Stimulated activated CD4-positive, alpha-beta T cell treated with anti-CD3 and anti-CD28 coated beads, TNF-alpha, amount 100 ng/mL, for 4 hours (primary cell): ENCODE measurements around the gene HBG2.
"Not testable (repeated sequence)": the region's sequence is repeated elsewhere in the genome, so short reads cannot be mapped to it uniquely, and the experiment has no call there.

Source experiments
- DNase-seq, 3 experiments: peaks; one replicate each; pipeline ENCODE4 v3.0.0-alpha.2; 2020; ENCODE audit warnings: low read depth in 3 of 3

The HBG2 gene

DNA sequence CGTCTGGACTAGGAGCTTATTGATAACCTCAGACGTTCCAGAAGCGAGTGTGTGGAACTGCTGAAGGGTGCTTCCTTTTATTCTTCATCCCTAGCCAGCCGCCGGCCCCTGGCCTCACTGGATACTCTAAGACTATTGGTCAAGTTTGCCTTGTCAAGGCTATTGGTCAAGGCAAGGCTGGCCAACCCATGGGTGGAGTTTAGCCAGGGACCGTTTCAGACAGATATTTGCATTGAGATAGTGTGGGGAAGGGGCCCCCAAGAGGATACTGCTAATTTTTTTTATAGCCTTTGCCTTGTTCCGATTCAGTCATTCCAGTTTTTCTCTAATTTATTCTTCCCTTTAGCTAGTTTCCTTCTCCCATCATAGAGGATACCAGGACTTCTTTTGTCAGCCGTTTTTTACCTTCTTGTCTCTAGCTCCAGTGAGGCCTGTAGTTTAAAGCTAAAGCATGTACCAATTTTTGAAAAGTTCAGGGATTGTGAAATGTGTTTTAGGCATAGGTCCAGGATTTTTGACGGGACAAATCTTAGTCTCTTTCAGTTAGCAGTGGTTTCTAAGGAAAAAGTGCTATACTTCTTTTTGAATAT, 4.7 kb downstream of the HBG2 start, which contains the start of gene HBG1:
Gene HBG1, minus strand, starts transcription at position 51 of the 590 bp plus-strand sequence. CDS start 53 bp downstream, outside the sequence.
- DNase-seq, result not testable (repeated sequence)

DNA sequence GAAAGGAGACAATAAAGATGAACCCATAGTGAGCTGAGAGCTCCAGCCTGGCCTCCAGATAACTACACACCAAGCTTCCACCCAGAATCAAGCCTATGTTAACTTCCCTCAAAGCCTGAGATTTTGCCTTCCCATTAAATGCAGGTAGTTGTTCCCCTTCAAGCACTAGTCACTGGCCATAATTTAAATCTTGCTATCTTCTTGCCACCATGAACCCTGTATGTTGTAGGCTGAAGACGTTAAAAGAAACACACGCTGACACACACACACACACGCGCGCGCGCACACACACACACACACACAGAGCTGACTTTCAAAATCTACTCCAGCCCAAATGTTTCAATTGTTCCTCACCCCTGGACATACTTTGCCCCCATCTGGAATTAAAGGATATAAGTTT, 6.1 kb downstream of the HBG2 start:
- DNase-seq, result not testable (repeated sequence)

DNA sequence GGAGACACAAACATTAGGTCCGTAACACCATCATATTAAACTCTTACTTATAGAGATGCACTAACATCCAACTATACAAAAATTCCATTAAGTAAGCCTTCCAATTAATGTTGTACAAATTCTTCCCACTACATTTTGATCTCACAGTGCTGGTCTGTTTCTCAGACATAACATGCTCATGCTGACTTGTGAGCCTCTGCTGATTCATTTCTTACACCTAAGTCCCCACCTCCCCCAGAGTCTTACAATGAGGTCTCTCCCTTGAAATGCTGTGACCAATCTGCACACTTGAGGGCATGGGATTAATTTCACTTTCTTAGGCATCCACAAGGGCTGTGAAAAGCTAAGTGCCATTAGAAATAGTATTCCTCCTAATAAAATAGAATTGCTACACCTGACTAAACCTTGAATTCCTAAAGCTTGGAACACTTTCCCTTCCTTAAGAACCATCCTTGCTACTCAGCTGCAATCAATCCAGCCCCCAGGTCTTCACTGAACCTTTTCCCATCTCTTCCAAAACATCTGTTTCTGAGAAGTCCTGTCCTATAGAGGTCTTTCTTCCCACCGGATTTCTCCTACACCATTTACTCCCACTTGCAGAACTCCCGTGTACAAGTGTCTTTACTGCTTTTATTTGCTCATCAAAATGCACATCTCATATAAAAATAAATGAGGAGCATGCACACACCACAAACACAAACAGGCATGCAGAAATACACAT, 6.9 kb downstream of the HBG2 start:
- no peak for DNase-seq

DNA sequence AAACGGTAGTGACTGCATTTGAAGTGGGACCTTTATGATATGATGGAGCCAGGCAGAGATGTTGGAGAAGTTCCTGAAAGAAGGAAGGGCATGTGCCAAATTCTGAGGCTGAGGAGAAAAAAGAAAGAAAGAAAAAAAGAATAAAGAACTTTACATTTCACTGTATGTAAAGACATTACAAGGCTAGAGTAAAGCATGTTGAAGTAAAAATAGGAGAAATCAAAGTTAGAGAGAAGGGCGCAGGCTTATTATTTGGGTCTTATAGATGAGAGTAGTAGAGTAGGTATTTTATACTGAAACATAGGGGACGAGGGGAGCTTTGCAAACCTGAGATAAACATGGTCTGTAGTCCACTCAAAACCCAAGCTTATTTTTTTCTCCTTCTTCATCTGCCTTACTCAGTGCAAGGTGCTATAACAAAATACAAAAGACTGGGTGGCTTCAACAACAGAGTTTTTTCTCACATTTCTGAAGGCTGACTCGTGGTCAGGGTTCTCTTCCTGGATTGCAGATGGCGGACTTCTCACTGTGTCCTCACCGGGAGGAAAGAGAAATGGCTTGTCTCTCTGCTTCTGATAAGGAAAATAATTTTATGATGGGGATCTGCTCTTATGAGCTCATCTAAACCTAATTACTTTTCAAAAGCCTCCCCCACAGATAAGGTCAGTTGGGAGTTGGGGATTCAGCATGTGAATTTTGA, 7.7 kb downstream of the HBG2 start:
- no peak for DNase-seq

DNA sequence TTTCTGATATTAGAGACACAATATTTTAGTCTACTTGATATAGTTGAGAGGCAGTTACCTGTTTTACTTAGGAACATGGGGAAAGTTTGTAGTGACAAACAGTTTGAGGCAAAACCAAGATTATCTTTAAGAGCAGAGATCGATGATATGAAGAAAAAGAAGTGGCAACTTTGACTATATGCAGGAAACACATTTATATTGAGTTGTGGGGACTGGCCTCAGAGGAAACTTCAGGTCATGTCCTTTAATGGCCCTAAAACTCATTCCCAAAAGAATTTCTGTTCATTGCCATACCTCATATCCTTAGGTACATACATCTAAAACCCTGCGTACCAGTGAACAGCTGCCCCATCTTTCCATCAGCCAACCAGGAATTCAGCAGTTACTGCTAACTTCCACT, 9.4 kb downstream of the HBG2 start:
- DNase-seq, result no peak

DNA sequence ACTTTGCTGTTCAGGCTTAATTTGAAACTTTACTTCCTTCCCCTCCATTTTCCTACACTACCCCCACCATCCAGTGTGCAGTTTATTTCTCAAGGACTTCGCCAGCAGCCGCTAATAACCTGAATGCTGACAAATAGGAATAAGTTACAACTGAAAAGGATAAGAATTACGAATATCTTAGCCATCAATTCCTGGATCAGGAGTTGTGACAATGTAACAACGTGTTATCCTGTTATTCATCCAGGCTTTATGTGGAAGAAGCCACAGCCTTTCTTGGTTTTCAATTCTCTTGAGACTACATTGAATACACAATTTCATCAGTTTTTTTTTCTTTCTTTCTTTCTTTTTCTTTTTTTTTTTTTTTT, 10.8 kb downstream of the HBG2 start:
- DNase-seq, result no peak

DNA sequence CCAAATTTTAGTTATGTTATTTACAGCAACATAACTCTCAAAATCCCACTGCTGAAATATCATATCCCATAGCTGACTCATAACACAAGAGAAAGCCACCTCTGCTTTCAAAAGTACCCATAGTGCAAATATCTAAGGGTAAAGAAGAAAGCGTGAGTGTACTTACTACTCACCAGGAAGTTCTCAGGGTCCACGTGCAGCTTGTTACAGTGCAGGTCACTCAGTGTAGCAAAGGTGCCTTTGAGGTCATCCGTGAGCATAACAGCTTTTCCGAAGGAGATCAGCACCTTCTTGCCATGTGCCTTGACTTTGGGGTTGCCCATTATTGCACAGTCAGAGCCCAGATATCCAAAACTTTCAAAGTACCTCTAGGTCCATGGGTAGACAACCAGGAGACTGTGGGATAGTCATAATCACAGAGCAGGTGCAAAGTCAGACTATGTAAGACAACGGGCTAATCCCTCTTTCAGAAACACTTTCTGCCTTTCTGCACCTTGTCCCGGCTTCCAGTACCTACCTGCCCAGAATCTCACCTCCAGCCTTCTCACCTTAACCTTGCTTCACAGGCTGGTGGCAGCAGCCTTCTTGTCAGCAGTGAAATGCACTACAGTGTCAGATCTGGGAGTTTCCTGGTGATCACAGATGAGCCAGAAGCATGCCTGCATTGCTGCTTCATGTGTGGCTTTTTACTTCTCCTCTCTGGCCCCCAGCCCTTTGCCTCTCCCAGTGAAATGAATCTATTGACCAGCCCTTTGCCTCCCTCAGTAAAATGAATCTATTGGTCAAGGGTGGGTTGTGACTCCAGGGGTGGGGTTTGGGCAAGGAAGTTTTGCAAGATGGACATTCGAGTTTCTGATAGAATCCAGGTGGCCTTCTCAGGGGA, 11.4 kb downstream of the HBG2 start:
- no peak for DNase-seq

DNA sequence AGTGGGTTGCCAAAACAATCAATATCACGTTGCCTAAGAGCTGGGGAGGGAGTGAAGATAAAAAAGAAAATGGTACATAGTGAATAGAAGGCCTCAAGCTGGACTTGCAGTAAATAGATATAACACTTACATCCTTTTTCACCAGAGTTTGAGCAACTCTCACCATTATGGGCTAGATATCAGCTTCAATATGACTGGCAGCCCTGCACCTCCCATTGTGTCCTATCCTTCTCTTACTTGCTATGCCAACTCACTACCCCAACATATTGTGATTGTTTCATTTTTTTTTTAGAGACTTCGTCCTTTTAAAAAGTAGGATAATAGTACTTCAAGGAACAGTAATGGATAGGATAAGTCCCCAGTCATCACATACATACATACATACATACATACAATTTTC, 12.4 kb downstream of the HBG2 start:
- no peak for DNase-seq

DNA sequence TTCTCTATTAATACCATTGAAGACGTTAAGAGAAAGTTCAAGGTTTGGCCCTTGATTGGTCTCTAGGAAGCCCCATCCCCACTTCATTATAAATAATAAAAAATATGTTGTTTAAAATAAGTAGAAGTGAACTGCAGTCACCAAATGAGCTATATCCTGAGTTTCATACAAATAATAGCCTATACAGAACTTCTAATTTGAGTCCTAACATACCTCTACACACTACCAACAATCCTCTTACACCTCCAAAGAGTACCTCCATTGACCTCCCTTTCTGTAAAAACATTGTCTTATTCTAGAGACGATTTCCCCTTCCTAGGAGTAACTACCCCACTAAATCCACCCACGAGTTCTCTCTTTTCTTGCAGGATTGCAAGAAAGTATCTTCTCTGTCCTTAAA, 13.1 kb downstream of the HBG2 start:
- no peak for DNase-seq

DNA sequence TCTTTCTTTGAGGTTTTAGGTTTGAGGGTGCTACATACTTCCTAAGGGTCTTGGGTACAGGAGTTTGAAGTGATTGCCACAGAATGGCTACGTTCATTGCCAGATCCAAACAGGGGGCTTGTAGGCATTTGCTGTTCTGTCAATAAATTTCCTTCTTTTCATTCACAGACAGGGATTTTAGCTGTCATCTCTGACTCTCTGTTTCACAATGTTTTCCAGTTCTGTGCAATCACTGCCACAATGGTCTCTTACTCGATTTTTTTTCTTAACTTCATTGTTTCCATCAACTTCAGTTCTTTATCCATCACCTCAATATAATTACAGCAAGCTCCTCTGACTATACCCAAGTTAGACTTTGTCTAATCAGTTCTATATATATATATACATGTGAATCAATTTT, 14.1 kb downstream of the HBG2 start:
- DNase-seq, result no peak

DNA sequence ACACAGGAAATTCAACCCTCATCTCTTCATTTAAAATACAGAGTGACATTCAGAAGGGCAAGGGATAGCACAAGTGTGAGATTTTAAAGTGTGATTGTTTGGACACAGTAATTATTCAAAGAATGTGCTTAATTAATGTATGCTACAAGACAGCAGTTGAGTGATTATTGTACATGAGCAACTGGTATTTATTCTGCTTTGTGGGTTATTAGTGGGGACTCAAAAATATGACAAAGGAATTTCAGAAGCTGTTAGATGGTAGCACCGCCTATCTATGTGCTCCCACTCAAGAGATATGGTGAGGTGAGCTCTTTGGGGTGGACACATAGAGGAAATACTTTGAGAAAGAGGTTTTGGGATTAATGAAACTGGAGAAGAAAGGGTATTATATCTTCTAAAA, 14.5 kb downstream of the HBG2 start:
- DNase-seq, result no peak

DNA sequence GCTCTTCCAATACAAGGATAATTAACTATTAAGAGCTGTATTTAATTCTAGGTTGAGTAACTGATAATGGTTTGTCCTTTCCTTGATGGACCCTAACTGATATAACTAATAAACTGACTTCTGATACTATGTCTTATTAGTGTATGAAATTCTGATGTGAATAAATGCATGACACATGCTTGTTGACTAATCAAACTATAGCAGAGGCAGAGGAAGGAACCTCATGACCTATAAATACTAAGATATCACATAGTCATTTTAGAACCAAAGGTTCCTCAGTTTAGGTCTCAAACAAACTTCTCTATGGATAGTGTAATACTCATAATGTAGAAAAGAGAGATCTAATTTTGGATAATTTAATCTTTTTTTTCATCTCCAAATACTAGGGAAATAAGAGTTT, 15.5 kb downstream of the HBG2 start:
- no peak for DNase-seq

DNA sequence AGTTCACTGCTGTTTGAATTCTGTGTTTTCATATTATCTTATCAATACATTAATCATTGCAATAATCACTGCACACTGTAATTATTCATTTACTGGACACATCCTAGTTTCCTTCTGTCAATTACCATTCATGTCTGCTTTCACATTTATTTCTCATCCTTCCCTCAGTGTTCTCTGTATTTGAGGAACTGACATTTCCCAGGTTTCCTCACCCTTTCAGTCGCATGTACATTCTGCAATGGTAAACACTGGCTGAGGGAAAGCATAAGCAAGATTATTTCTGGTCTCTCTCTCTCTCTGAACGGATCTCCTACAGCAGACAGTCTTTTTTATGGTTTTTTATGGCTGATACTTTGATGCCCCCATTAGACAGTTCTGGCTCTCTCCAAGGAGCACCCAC, 16.1 kb downstream of the HBG2 start:
- DNase-seq, result no peak

DNA sequence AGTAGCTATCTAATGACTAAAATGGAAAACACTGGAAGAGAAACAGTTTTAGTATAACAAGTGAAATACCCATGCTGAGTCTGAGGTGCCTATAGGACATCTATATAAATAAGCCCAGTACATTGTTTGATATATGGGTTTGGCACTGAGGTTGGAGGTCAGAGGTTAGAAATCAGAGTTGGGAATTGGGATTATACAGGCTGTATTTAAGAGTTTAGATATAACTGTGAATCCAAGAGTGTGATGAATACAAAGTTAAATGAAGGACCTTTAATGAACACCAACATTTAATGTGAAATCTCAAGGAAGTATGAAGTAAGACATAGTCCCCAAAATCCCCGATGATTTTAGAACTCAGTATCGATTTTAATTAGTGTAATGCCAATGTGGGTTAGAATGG, 17.2 kb downstream of the HBG2 start:
- DNase-seq, result no peak

DNA sequence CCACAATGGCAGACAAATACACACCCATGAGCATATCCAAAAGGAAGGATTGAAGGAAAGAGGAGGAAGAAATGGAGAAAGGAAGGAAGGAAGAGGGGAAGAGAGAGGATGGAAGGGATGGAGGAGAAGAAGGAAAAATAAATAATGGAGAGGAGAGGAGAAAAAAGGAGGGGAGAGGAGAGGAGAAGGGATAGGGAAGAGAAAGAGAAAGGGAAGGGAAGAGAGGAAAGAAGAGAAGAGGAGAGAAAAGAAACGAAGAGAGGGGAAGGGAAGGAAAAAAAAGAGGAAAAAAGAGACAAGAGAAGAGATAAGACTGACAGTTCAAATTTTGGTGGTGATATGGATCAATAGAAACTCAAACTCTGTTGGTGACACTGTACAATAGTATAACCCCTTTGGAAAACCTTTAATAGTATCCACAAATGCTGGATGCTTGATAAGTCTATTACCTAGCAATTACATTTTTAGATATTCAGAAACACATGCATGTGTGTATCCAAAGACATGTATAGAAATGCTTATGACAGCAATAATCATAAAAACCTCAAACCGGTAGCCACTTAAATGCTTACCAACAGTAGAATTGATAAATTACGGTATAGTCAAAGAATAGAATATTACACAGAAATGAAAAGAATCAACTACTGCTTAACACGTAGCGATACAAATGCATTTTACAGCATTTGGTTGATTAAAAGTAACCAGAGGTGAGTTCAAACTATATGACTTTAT, 19.1 kb downstream of the HBG2 start:
- DNase-seq, result no peak

DNA sequence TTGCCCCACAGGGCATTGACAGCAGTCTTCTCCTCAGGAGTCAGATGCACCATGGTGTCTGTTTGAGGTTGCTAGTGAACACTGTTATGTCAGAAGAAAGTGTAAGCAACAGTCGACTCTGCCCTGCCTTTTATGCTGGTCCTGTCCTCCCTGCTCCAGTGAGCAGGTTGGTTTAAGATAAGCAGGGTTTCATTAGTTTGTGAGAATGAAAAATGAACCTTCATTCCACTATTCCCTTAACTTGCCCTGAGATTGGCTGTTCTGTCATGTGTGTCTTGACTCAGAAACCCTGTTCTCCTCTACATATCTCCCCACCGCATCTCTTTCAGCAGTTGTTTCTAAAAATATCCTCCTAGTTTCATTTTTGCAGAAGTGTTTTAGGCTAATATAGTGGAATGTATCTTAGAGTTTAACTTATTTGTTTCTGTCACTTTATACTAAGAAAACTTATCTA, 20.2 kb downstream of the HBG2 start, which contains the start of gene HBD:
Gene HBD, minus strand, starts transcription at position 103 of the 454 bp plus-strand sequence. Its CDS starts 50 bp downstream, at position 53.
- no peak for DNase-seq

DNA sequence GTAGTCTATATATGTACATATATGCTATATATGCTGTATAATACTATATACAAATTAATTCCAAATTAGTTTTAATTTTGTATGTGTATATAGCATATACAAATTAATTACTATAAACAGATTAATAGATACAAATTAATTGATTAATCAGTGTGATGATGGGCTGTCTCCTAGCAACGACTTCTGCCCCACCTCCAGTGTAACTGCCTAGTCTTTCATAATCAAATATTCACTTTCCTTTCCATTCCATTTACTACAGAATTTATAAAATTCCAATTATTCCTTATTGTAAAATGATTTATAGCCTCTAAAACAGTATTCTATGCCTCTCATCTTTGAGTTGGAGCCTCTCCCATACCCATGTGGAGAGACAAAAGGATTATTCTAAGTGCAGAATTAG, 21.3 kb downstream of the HBG2 start:
- DNase-seq, result no peak

DNA sequence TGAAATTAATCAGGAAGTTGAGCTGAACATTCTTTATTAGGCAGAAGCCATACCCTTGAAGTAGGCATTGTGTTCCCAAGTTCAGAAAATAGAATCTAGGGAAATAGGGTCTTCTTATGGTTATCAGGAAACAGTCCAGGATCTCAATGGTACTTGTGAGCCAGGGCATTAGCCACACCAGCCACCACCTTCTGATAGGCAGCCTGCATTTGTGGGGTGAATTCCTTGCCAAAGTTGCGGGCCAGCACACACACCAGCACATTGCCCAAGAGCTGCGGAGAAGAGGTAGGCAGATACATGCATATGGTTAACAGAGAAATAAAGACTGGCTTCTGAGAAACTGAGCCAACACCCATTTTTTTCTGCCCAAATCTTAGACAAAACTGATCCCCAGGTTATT, 21.8 kb downstream of the HBG2 start:
- DNase-seq, result no peak

DNA sequence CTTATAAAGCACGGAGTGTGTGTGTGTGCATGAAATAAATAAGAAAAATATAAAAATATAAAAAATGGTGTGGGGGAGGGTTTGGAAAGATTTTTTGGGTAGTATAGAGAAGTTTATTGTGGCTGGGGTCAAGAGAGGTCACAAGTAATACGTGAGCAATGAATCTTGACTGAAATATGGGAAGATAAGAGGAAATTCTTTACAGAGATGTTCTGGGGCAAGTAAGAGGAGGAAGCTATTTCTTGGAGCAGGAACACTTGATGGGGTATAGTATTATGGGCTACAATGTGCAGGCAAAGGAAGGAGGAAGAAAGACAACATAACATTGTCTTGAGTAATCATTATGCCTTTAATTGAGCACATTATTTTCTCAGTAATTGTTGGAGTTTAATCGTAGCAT, 22.4 kb downstream of the HBG2 start:
- DNase-seq, result no peak

DNA sequence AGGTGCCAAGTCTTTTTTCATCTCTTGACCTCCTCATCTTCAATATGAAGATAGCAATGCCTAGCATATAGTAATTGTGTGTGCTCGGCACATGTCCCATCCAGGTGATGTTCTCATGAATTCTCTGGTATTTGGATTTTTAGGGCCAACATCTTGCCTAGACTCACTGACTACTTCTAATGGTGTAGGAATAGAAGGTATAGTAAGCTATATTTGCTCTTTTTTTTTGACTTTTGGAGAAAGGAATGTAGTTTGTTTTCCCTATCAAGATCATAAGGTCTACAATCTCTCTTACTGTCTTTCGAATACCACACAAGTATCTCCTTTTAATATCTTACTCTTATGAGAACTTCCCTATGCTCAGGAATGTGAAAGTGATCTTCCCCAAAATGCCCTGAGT, 23.5 kb downstream of the HBG2 start:
- DNase-seq, result no peak

DNA sequence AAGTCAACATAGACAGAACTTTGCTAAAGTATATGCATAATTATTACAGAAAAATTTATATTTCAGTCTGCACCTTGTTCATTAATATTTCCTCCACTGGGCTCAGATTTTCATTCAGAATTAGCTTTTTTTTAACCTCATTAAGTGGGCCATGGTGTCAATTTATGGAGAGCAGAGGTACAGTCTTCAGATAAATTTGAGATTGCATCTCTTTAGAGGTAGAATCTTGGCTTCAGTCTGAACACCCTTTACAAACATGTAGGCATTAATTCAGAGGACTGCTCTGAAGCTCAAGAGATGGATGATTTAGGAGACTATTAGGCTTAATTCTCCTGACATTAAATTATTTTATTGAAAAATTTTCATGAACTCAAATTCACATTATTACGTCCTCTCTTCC, 24.3 kb downstream of the HBG2 start:
- DNase-seq, result no peak
